Suprapubic skin (tissue), 4 donors: Measurements from ENCODE around the gene MED15. TPM values are rescaled to one million over a fixed set of nuclear protein-coding genes. Genes with fewer than 3 reads are reported as not detected.

Experiments
- DNase-seq, 2 donors: peaks; one replicate each; pipeline ENCODE4 v3.0.0-alpha.2; 2019; ENCODE audit warnings: low spot score in 2 of 2
- H3K27ac ChIP-seq: fragments of 200-600 bp; sonication (generic); one replicate; pipeline ENCODE4 v1.5.1; 2019
- H3K27me3 ChIP-seq: fragments of 200-600 bp; sonication (generic); one replicate; pipeline ENCODE4 v1.5.1; 2019
- H3K36me3 ChIP-seq: fragments of 200-600 bp; sonication (generic); one replicate; pipeline ENCODE4 v1.5.1; 2019
- H3K4me1 ChIP-seq: fragments of 200-600 bp; sonication (generic); one replicate; pipeline ENCODE4 v1.5.1; 2019
- H3K4me3 ChIP-seq: fragments of 200-600 bp; sonication (generic); one replicate; pipeline ENCODE4 v1.5.1; 2019; ENCODE audit warnings: mild to moderate bottlenecking
- H3K9me3 ChIP-seq: fragments of 200-600 bp; sonication (generic); one replicate; pipeline ENCODE4 v1.5.1; 2019
- EP300 ChIP-seq: sonication (generic); formaldehyde crosslinking; IDR thresholded peaks from one replicate; pipeline ENCODE4 v1.6.1; 2017; ENCODE audit warnings: antibody characterized with exemption
- POLR2A ChIP-seq, 2 donors: fragments of 450-650 bp; IDR thresholded peaks; one replicate each; pipeline ENCODE4 v1.6.1; 2017; ENCODE audit warnings: antibody characterized with exemption in 2 of 2, mild to moderate bottlenecking in 2 of 2, moderate library complexity in 2 of 2
- POLR2AphosphoS5 ChIP-seq, 3 donors: sonication (generic); formaldehyde crosslinking; IDR thresholded peaks; one replicate each; pipeline ENCODE4 v1.6.1; 2017; ENCODE audit warnings: antibody characterized with exemption in 3 of 3
- WGBS: methylation state at CpG from one replicate; pipeline ENCODE4 v1.1.5; 2018; 5-methylcytosine and 5-hydroxymethylcytosine counted together
- total RNA-seq, 4 donors: library from RNA; depleted of rRNA; stranded (reverse); fragments of >200 nt; gene quantifications; one replicate each; pipeline ENCODE4 v1.1.0, GENCODE V29; 2016
- TF ChIP-seq, protein P1 (sequence below), 2 donors: fragments of 200-600 bp in 1 of 2; fragments of 450-650 bp in 1 of 2; sonication (generic) in 1 of 2; IDR thresholded peaks; one replicate each; pipeline ENCODE4 v1.5.1; 2016 to 2019; ENCODE audit warnings: antibody characterized with exemption in 2 of 2, mild to moderate bottlenecking in 1 of 2, moderate library complexity in 1 of 2

The MED15 gene
- total RNA-seq, 4 donors from 2014 or later, result 59.8 to 163 (median 70.8) TPM

DNA sequence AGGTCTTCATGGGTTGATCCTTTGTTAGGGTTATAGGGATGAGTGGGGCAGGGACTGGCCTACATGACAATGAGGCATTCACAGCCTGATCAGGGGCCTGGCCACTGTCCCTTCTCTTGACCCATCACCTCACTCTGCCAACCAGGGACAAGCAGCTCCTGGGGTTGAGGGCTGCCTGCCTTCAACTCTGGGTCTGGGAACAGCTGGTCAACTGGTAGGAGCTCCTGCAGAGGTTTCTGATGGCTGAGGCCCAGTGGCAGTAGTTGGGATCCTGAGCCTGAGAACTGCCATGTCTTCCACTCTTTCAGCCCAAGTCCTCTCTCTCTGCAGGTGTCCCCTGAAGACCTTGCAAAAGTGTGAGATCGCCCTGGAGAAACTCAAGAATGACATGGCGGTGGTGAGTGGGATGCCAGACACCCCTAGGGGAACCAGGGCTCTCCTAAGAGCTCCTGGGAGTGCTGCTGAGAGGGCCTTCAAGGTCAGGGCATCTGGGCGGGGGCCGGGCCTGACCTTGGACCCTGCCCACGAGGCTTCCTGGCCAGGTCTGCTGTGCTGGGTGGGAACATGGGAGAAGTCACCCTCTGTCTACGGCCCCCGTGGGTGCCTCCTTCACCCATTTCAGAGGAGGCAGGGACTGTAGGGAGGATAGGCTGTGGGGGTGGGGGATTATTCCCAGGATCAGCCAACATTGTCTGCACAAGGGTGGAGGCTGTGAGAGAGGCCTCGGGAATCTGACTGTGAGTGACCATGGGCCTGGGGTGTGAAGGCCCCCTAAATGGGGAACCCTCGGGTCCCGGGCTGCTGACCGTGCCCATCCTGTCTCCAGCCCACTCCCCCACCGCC, 76.8 kb downstream of the MED15 start:
- TF ChIP-seq POLR2AphosphoS5 (IDR thresholded peaks at IDR 0.05), result no peak
- TF ChIP-seq, protein P1, sequence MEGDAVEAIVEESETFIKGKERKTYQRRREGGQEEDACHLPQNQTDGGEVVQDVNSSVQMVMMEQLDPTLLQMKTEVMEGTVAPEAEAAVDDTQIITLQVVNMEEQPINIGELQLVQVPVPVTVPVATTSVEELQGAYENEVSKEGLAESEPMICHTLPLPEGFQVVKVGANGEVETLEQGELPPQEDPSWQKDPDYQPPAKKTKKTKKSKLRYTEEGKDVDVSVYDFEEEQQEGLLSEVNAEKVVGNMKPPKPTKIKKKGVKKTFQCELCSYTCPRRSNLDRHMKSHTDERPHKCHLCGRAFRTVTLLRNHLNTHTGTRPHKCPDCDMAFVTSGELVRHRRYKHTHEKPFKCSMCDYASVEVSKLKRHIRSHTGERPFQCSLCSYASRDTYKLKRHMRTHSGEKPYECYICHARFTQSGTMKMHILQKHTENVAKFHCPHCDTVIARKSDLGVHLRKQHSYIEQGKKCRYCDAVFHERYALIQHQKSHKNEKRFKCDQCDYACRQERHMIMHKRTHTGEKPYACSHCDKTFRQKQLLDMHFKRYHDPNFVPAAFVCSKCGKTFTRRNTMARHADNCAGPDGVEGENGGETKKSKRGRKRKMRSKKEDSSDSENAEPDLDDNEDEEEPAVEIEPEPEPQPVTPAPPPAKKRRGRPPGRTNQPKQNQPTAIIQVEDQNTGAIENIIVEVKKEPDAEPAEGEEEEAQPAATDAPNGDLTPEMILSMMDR (IDR thresholded peaks at IDR 0.05), result no peak
- no peak for TF ChIP-seq POLR2A (IDR thresholded peaks at IDR 0.05)
- TF ChIP-seq EP300, result no peak
- no peak for DNase-seq
- H3K9me3 ChIP-seq, result no peaks in the 10 kb centered on the region
- H3K27ac ChIP-seq, result no peak overlapping the region
- no peak overlapping the region for H3K4me3 ChIP-seq
- 96% methylated on average over 6 of the region's 12 CpGs for WGBS
- H3K27me3 ChIP-seq, result no peaks in the 10 kb centered on the region
- peaks cover 39% of the 10 kb centered on the region for H3K4me1 ChIP-seq
- H3K36me3 ChIP-seq, result peaks cover 82% of the 10 kb centered on the region

DNA sequence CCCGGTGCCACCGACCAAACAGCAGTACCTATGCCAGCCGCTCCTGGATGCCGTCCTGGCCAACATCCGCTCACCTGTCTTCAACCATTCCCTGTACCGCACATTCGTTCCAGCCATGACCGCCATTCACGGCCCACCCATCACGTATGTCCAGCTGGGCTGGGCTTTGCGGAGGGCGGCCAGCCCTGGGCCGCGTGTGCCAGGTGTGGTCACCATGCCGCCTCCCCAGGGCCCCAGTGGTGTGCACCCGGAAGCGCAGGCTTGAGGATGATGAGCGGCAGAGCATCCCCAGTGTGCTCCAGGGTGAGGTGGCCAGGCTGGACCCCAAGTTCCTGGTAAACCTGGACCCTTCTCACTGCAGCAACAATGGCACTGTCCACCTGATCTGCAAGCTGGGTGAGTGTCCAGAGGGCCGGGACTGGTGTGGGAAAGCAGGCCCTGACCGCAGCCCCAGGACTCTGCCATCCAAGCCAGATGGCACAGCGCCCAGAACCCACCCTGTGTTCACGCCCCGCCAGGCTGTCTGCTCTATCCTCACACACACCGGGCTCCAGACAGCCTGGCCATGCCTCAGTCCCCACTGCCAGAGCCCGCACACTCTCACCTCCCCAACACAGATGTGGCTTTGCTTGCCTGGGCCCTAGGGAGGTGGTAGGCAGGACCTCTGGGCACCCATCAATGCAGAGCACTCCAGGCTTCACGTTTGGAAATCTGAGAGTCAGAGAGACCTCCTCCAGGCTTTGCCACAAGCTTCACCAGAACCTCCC, 77.6 kb downstream of the MED15 start:
- H3K27ac ChIP-seq, result no peak overlapping the region
- no peaks in the 10 kb centered on the region for H3K27me3 ChIP-seq
- H3K4me1 ChIP-seq, result peaks cover 42% of the 10 kb centered on the region
- peak overlapping the region; percentile 1 for H3K4me3 ChIP-seq
- no peak for DNase-seq
- no peak for TF ChIP-seq POLR2A (IDR thresholded peaks at IDR 0.05)
- no peak for TF ChIP-seq EP300
- no peak for TF ChIP-seq POLR2AphosphoS5 (IDR thresholded peaks at IDR 0.05)
- TF ChIP-seq, protein P1 (IDR thresholded peaks at IDR 0.05), result no peak
- peaks cover 74% of the 10 kb centered on the region for H3K36me3 ChIP-seq
- WGBS, result 97% methylated on average over 6 of the region's 26 CpGs
- no peaks in the 10 kb centered on the region for H3K9me3 ChIP-seq

GRCh38 chr22:20585639-20586402, 78.4 kb downstream of the MED15 start:
- peak overlapping the region; percentile 1 for H3K4me3 ChIP-seq
- no peak overlapping the region for H3K27ac ChIP-seq
- TF ChIP-seq, protein P1 (IDR thresholded peaks at IDR 0.05), result no peak
- no peak for TF ChIP-seq POLR2AphosphoS5 (IDR thresholded peaks at IDR 0.05)
- TF ChIP-seq POLR2A (IDR thresholded peaks at IDR 0.05), result no peak
- TF ChIP-seq EP300, result no peak
- no peaks in the 10 kb centered on the region for H3K9me3 ChIP-seq
- 68% methylated on average over 2 of the region's 12 CpGs for WGBS
- no peaks in the 10 kb centered on the region for H3K27me3 ChIP-seq
- H3K36me3 ChIP-seq, result peaks cover 67% of the 10 kb centered on the region
- DNase-seq, result peak in 1 of 2 donors; percentile 62
- peaks cover 43% of the 10 kb centered on the region for H3K4me1 ChIP-seq

GRCh38 chr22:20586403-20586745, 79.0 kb downstream of the MED15 start:
- Histone ChIP-seq H3K27ac (no peak overlapping the region), H3K36me3 (peaks cover 61% of the 10 kb centered on the region), H3K9me3 (no peaks in the 10 kb centered on the region), H3K4me3 (no peak overlapping the region), H3K27me3 (no peaks in the 10 kb centered on the region), H3K4me1 (peaks cover 47% of the 10 kb centered on the region)
- DNase-seq, result no peak
- WGBS, result 71% methylated on average over 21 of the region's 22 CpGs
- TF ChIP-seq POLR2A (IDR thresholded peaks at IDR 0.05) (no peak), EP300 (no peak), POLR2AphosphoS5 (IDR thresholded peaks at IDR 0.05) (no peak)
- TF ChIP-seq, protein P1 (IDR thresholded peaks at IDR 0.05), result no peak
